Mucosa of descending colon (tissue), 3 donors: Measurements from ENCODE around the gene APBB2. TPM values are rescaled to one million over a fixed set of nuclear protein-coding genes. Genes with fewer than 3 reads are reported as not detected.

Source experiments
- ATAC-seq: fragments of 200-7000 bp; cut with Tn5 transposase; one replicate; pipeline ENCODE4 v1.9.1; 2020; ENCODE audit warnings: mild to moderate bottlenecking, moderate library complexity
- DNase-seq, 3 donors: peaks; one replicate each; pipeline ENCODE4 v3.0.0-alpha.2; 2020
- H3K36me3 ChIP-seq: fragments of 200-600 bp; one replicate; pipeline ENCODE4 v1.8.0; 2021; ENCODE audit warnings: low read depth, mild to moderate bottlenecking
- H3K4me1 ChIP-seq: fragments of 200-600 bp; one replicate; pipeline ENCODE4 v1.8.0; 2021; ENCODE audit warnings: low read depth, mild to moderate bottlenecking
- H3K4me3 ChIP-seq: fragments of 200-600 bp; one replicate; pipeline ENCODE4 v1.8.0; 2021; ENCODE audit warnings: mild to moderate bottlenecking
- H3K9me3 ChIP-seq: fragments of 200-600 bp; one replicate; pipeline ENCODE4 v1.8.0; 2021; ENCODE audit warnings: mild to moderate bottlenecking
- intact Hi-C, 2 donors: fragments of 100-400 bp; cut with DNase I in 1 of 2; cut with micrococcal nuclease in 1 of 2; formaldehyde crosslinking; loops; one replicate each; pipeline versions ENCODE4 v1.11.0 to v1.11.1; 2022; cut with DNase I, micrococcal nuclease
- total RNA-seq, 3 donors: library from RNA; stranded (reverse); fragmentation: NEBNext Ultra II Directional in 2 of 3; extraction: Animal tissue kit (Norgen Biotek cat#: 25700) in 2 of 3; gene quantifications; one replicate each; pipeline versions ENCODE4 v1.2.1 to v1.2.4, GENCODE V29; 2021 to 2023
- TF ChIP-seq, protein P1 (sequence below): fragments of 200-600 bp; IDR thresholded peaks from one replicate; pipeline ENCODE4 v1.8.0; 2022; ENCODE audit warnings: antibody characterized with exemption, mild to moderate bottlenecking
- donor health status: DM: no; HTN: no; CAD: no; lungs with moderate emphysema.
- donor health status: DM: no; HTN: no; CAD: no.
- donor health status: DM: no; HTN: yes; CAD: no.

Gene APBB2
- total RNA-seq, 3 donors from 2014 or later = 26.3 to 68.3 (median 29.6) TPM

DNA sequence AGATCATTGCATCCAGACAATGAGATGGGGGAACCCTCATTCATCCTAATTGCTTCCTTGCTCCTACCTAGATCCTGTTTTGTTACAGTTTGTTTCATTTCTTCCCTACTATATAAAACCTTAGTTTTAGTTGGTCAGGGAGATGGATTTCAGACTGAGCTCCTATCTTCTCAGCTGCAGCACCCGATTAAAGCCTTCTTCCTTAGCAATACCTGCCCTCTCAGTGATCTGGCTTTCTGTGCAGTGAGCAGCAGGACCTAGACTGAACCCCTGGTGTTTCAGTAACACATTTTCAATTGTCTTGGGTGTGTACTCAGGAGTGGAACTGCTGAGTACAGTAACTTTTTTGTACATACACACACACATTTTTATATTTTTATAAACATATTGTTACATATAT lies 187.4 kb downstream of the APBB2 start:
- DNase-seq = no peak
- intact Hi-C loops = no loop called here

DNA sequence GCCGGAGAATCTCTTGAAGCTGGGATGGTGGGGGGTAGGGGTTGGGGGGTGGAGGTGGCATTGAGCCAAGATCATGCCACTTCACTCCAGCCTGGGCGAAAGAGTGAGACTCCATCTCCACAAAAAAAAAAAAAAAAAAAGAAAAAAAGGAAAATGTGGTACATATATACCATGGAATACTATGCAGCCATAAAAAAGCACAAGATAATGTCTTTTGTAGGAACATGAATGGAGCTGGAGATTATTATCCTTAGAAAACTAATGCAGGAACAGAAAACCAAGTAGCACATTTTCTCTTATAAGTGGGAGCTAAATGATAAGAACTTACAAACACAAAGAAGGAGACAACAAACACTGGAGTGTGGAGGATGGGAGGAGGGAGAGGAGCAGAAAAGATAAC lies 188.5 kb downstream of the APBB2 start:
- H3K36me3 ChIP-seq = no peaks in the 10 kb centered on the region
- no peak overlapping the region for H3K4me3 ChIP-seq
- peaks cover 9% of the 10 kb centered on the region for H3K9me3 ChIP-seq
- DNase-seq = no peak
- intact Hi-C loops = no loop called here
- TF ChIP-seq, protein P1, sequence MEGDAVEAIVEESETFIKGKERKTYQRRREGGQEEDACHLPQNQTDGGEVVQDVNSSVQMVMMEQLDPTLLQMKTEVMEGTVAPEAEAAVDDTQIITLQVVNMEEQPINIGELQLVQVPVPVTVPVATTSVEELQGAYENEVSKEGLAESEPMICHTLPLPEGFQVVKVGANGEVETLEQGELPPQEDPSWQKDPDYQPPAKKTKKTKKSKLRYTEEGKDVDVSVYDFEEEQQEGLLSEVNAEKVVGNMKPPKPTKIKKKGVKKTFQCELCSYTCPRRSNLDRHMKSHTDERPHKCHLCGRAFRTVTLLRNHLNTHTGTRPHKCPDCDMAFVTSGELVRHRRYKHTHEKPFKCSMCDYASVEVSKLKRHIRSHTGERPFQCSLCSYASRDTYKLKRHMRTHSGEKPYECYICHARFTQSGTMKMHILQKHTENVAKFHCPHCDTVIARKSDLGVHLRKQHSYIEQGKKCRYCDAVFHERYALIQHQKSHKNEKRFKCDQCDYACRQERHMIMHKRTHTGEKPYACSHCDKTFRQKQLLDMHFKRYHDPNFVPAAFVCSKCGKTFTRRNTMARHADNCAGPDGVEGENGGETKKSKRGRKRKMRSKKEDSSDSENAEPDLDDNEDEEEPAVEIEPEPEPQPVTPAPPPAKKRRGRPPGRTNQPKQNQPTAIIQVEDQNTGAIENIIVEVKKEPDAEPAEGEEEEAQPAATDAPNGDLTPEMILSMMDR = no peak
- ATAC-seq = no peak
- no peaks in the 10 kb centered on the region for H3K4me1 ChIP-seq

More for the DNA sequence above, 187.4 kb downstream of the APBB2 start:
- TF ChIP-seq, protein P1 = no peak
- Histone ChIP-seq H3K4me1 (no peaks in the 10 kb centered on the region), H3K36me3 (no peaks in the 10 kb centered on the region), H3K9me3 (peaks cover 9% of the 10 kb centered on the region), H3K4me3 (no peak overlapping the region)
- no peak for ATAC-seq

DNA sequence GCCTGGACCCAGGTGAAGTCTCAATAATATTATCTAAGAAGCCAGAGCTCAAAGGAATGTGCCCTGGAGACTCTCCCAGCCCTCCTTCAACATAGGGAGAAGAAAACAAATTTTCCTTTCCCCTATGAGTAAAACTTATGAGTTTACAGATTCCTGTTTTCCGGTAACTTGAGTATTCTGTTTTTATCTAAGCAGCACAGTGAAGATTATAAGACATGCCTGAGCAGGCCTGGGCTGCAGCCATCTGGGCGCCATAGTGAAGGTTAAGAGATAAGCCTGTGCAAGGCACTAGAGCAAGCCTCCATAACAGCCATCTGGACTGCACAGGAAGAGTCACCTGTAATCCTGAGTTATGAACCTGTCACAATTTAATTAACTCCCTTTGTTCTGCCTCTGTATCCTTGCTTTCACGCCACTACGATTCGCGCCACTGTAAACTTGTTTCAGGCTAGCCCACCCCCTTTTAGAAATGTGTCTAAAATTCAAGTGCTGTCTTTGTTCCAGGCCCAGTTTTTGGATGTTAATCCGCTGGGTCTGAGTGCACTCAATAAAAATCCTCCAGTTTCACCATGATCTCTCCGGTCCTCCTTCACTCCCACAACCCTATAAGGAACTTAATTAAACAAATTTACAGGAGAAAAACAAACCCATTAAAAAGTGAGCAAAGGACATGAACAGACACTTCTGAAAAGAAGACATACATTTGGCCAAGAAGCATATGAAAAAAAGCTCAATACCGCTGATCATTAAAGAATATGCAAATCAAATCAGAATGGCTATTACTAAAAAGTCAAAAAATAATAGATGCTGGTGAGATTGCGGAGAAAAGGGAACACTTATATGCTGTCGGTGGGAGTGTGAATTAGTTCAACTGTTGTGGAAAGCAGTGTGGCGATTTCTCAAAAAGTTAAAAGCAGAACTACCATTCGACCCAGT lies 189.5 kb downstream of the APBB2 start:
- Histone ChIP-seq H3K4me1 (no peaks in the 10 kb centered on the region), H3K36me3 (no peaks in the 10 kb centered on the region), H3K4me3 (no peak overlapping the region), H3K9me3 (peaks cover 9% of the 10 kb centered on the region)
- TF ChIP-seq, protein P1 = no peak
- intact Hi-C loops = no loop called here
- ATAC-seq (no peak), DNase-seq (no peak)

DNA sequence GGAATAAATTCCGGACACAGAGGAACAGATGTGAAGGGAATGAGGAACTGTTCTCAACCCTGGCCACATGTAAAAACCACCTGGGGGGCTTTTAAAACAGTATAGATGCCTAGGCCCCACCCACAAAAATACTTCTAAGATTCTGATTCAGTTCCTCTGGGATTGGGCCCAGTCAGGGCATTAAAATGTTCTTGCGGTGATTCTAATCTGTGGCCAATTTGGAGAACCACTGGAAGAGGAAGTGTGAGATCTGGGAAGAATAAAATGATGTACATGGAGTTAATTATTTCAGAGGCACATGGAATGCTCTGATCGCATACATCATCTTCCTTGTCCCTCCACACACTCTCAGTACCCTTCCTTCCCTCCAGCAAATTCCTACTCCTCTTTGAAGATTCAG lies 192.2 kb downstream of the APBB2 start:
- H3K9me3 ChIP-seq = no peaks in the 10 kb centered on the region
- TF ChIP-seq, protein P1 = no peak
- intact Hi-C loops = no loop called here
- no peak overlapping the region for H3K4me3 ChIP-seq
- no peaks in the 10 kb centered on the region for H3K36me3 ChIP-seq
- no peak for DNase-seq
- ATAC-seq = no peak
- H3K4me1 ChIP-seq = no peaks in the 10 kb centered on the region

DNA sequence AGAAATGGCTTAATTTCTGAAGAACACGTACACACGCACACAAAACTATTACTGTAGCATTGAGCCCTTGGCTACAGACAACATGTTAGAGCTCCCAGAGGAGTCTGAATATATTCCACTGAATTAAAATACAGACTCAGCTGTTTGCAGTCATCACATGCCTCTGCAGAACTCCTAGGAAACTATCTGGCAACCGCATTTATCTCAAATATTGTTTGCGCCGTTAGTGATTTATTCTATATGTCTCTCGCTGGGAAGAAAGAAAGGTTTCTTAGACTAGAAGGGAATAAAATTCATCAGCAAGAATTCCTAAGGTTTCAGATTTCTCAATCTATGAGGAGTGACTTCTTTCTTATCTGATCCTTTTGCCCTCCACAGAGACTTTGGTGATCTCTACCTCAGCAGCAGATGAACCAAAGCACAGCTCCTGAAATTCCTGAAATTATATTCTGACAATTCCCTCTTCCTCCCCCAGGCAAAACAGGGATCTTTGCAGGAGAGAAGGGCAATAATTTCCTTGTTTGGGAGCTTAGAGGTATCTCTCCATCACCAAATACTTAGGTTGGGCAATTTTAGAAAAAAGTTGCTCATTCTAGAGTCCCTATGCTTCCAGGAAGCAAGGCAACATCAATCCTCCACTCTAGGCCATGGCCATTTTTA lies 199.2 kb downstream of the APBB2 start:
- Histone ChIP-seq H3K36me3 (no peaks in the 10 kb centered on the region), H3K4me3 (no peak overlapping the region), H3K4me1 (no peaks in the 10 kb centered on the region), H3K9me3 (no peaks in the 10 kb centered on the region)
- intact Hi-C loops = no loop called here
- TF ChIP-seq, protein P1 = no peak
- DNase-seq (no peak), ATAC-seq (no peak)
